Neuronal stem cell (in vitro differentiated cells): ENCODE results near the gene CLEC18C.
"Not testable (repeated sequence)": the region's sequence is repeated elsewhere in the genome, so short reads cannot be mapped to it uniquely, and the experiment has no call there.

Source experiments
- DNase-seq: peaks from one replicate; pipeline ENCODE4 v3.0.0-alpha.2; 2013; ENCODE audit warnings: low spot score
- H2AFZ ChIP-seq: one replicate; pipeline ENCODE4 v1.6.1; 2013; ENCODE audit warnings: mild to moderate bottlenecking, low read length, inconsistent platforms
- H2AK5ac ChIP-seq: 2 replicates; pipeline ENCODE4 v1.6.1; 2013; ENCODE audit warnings: low read depth, mild to moderate bottlenecking, inconsistent platforms, low read length, moderate library complexity, mixed read lengths
- H2BK120ac ChIP-seq: 2 replicates; pipeline ENCODE4 v1.6.1; 2013; ENCODE audit warnings: low read depth, mild to moderate bottlenecking, inconsistent platforms, low read length, moderate library complexity, mixed read lengths
- H2BK12ac ChIP-seq: one replicate; pipeline ENCODE4 v1.6.1; 2013; ENCODE audit warnings: low read length, inconsistent platforms
- H2BK15ac ChIP-seq: 2 replicates; pipeline ENCODE4 v1.6.1; 2013; ENCODE audit warnings: mild to moderate bottlenecking, low read length, inconsistent platforms, mixed read lengths
- H2BK5ac ChIP-seq: one replicate; pipeline ENCODE4 v1.6.1; 2013; ENCODE audit warnings: inconsistent platforms, mild to moderate bottlenecking, low read length, moderate library complexity
- H3K14ac ChIP-seq: one replicate; pipeline ENCODE4 v1.6.1; 2013; ENCODE audit warnings: low read length, inconsistent platforms
- H3K18ac ChIP-seq: 2 replicates; pipeline ENCODE4 v1.6.1; 2013; ENCODE audit warnings: low read length, inconsistent platforms
- H3K23ac ChIP-seq: 2 replicates; pipeline ENCODE4 v1.6.1; 2013; ENCODE audit warnings: low read depth, mild to moderate bottlenecking, mixed read lengths, low read length, inconsistent platforms; ENCODE audit not compliant: poor library complexity
- H3K27ac ChIP-seq: replicated peaks from 3 replicates; pipeline ENCODE4 v1.5.1; 2013; ENCODE audit warnings: low read length, inconsistent platforms
- H3K27me3 ChIP-seq, 3 experiments: 2 replicates each; pipeline ENCODE4 v1.6.1; 2013; ENCODE audit warnings: low read length in 3 of 3, mild to moderate bottlenecking in 2 of 3, inconsistent platforms in 1 of 3, low read depth in 1 of 3, mixed read lengths in 1 of 3, moderate library complexity in 1 of 3; ENCODE audit not compliant: control insufficient read depth in 3 of 3, insufficient read depth in 3 of 3
- H3K36me3 ChIP-seq, 2 donors: replicated peaks in 1 of 2; 2 replicates each; pipeline ENCODE4 v1.6.1; 2013; ENCODE audit warnings: low read length in 2 of 2; ENCODE audit not compliant: control insufficient read depth in 2 of 2, insufficient read depth in 2 of 2
- H3K4ac ChIP-seq: 2 replicates; pipeline ENCODE4 v1.6.1; 2013; ENCODE audit warnings: inconsistent platforms, mild to moderate bottlenecking, low read length, moderate library complexity
- H3K4me1 ChIP-seq, 2 donors: 1 replicate in 1 of 2; 2 replicates in 1 of 2; pipeline ENCODE4 v1.6.1; 2013; ENCODE audit warnings: low read length in 2 of 2, low read depth in 1 of 2; ENCODE audit not compliant: control insufficient read depth in 2 of 2, insufficient read depth in 1 of 2
- H3K4me2 ChIP-seq: one replicate; pipeline ENCODE4 v1.6.1; 2013; ENCODE audit warnings: mild to moderate bottlenecking, low read length, inconsistent platforms; ENCODE audit not compliant: insufficient read depth, poor library complexity, severe bottlenecking
- H3K4me3 ChIP-seq, 2 donors: 2 replicates each; pipeline ENCODE4 v1.5.1; 2013; ENCODE audit warnings: low read length in 2 of 2, mild to moderate bottlenecking in 2 of 2, inconsistent platforms in 1 of 2, moderate library complexity in 1 of 2
- H3K79me1 ChIP-seq: one replicate; pipeline ENCODE4 v1.6.1; 2013; ENCODE audit warnings: low read depth, mild to moderate bottlenecking, inconsistent platforms, low read length, moderate library complexity
- H3K9ac ChIP-seq: one replicate; pipeline ENCODE4 v1.6.1; 2013; ENCODE audit warnings: mild to moderate bottlenecking, low read depth, low read length, inconsistent platforms; ENCODE audit not compliant: poor library complexity
- H3K9me3 ChIP-seq, 2 donors: replicated peaks in 1 of 2; 2 replicates each; pipeline versions ENCODE3 to v1.6.1; 2013; ENCODE audit warnings: low read length in 2 of 2, mild to moderate bottlenecking in 2 of 2, inconsistent platforms in 1 of 2, low read depth in 1 of 2, mixed read lengths in 1 of 2, moderate library complexity in 1 of 2; ENCODE audit not compliant: control insufficient read depth in 2 of 2, insufficient read depth in 1 of 2
- H4K8ac ChIP-seq: one replicate; pipeline ENCODE4 v1.6.1; 2013; ENCODE audit warnings: low read depth, mild to moderate bottlenecking, inconsistent platforms, low read length, moderate library complexity
- H4K91ac ChIP-seq: one replicate; pipeline ENCODE4 v1.6.1; 2013; ENCODE audit warnings: low read length, low read depth, mild to moderate bottlenecking, inconsistent platforms; ENCODE audit not compliant: poor library complexity
- WGBS, 2 donors: extraction: QIAGEN DNeasy Blood & Tissue Kit; methylation state at CpG; one replicate each; pipeline ENCODE4 v1.1.7; 2013; ENCODE audit warnings: missing lambda C conversion rate in 2 of 2, mixed read lengths in 1 of 2; ENCODE audit not compliant: insufficient read length in 2 of 2, insufficient replicate concordance in 1 of 2; ENCODE audit errors: extremely low coverage in 2 of 2; 5-methylcytosine and 5-hydroxymethylcytosine counted together

CLEC18C gene

GRCh38 chr16:70174387-70174932, 873 bp downstream of the CLEC18C start:
- not testable (repeated sequence) for H3K4me3 ChIP-seq, H2BK120ac ChIP-seq, H3K4me1 ChIP-seq, H2AFZ ChIP-seq, H3K27ac ChIP-seq, H4K8ac ChIP-seq, H3K4ac ChIP-seq, H3K18ac ChIP-seq, H3K23ac ChIP-seq, H3K9me3 ChIP-seq, H2BK5ac ChIP-seq, H2AK5ac ChIP-seq, H3K27me3 ChIP-seq, H2BK12ac ChIP-seq, DNase-seq, H2BK15ac ChIP-seq, H3K4me2 ChIP-seq, H3K14ac ChIP-seq, H4K91ac ChIP-seq, H3K79me1 ChIP-seq, H3K9ac ChIP-seq, H3K36me3 ChIP-seq
- WGBS, 2 donors = no CpG with 5 or more reads among the region's 21 CpGs

GRCh38 chr16:70187858-70188607, 14.4 kb downstream of the CLEC18C start:
- H3K36me3 ChIP-seq = not testable (repeated sequence)
- H3K4me3 ChIP-seq = peak overlapping the region in 1 of 2 donors; percentile 74

GRCh38 chr16:70188608-70188915, 15.0 kb downstream of the CLEC18C start:
- H2AK5ac ChIP-seq, H2BK15ac ChIP-seq, H3K18ac ChIP-seq, H3K36me3 ChIP-seq, H2BK120ac ChIP-seq, H3K27me3 ChIP-seq, DNase-seq, H2BK12ac ChIP-seq, H3K9ac ChIP-seq, H4K8ac ChIP-seq, H3K9me3 ChIP-seq, H3K79me1 ChIP-seq, H3K14ac ChIP-seq, H2BK5ac ChIP-seq, H2AFZ ChIP-seq, H3K23ac ChIP-seq, H3K4me1 ChIP-seq, H3K4ac ChIP-seq, H4K91ac ChIP-seq, H3K27ac ChIP-seq: not testable (repeated sequence)
- WGBS, 2 donors = no CpG with 5 or more reads among the region's 22 CpGs
- Histone ChIP-seq H3K4me3 (peak overlapping the region in 1 of 2 donors; percentile 74), H3K4me2 (peak overlapping the region; percentile 18)

More at GRCh38 chr16:70187858-70188607, 14.4 kb downstream of the CLEC18C start:
- H3K23ac ChIP-seq, H3K79me1 ChIP-seq, H2BK12ac ChIP-seq, H2BK5ac ChIP-seq, DNase-seq, H3K27me3 ChIP-seq, H3K4me1 ChIP-seq, H3K9ac ChIP-seq, H2BK120ac ChIP-seq, H3K4ac ChIP-seq, H4K91ac ChIP-seq, H2BK15ac ChIP-seq, H2AK5ac ChIP-seq, H3K18ac ChIP-seq, H2AFZ ChIP-seq, H3K9me3 ChIP-seq, H3K14ac ChIP-seq, H3K27ac ChIP-seq: not testable (repeated sequence)
- Histone ChIP-seq H4K8ac (peak overlapping the region; percentile 43), H3K4me2 (peak overlapping the region; percentile 18)
- WGBS, 2 donors = no CpG with 5 or more reads among the region's 71 CpGs

- not testable (repeated sequence) for H2AFZ ChIP-seq, H2BK120ac ChIP-seq, H3K9me3 ChIP-seq, H3K4me3 ChIP-seq, H3K27ac ChIP-seq, H4K8ac ChIP-seq, H3K9ac ChIP-seq, H3K27me3 ChIP-seq, H4K91ac ChIP-seq, H3K4ac ChIP-seq, H3K79me1 ChIP-seq, H2BK5ac ChIP-seq, H2BK15ac ChIP-seq, H2AK5ac ChIP-seq, H3K4me1 ChIP-seq, DNase-seq, H2BK12ac ChIP-seq, H3K4me2 ChIP-seq, H3K23ac ChIP-seq, H3K18ac ChIP-seq, H3K36me3 ChIP-seq, H3K14ac ChIP-seq
- WGBS, 2 donors = no CpG with 5 or more reads among the region's 5 CpGs
These were observed 17.0 kb downstream of the CLEC18C start for GRCh38 chr16:70190574-70190973.
